Measurements from ENCODE around the gene LZTS2. TPM values are rescaled to one million over a fixed set of nuclear protein-coding genes. Genes with fewer than 3 reads are reported as not detected.

LZTS2 gene
- total RNA-seq, 1 donor from 2014 or later = 70.8 TPM

DNA sequence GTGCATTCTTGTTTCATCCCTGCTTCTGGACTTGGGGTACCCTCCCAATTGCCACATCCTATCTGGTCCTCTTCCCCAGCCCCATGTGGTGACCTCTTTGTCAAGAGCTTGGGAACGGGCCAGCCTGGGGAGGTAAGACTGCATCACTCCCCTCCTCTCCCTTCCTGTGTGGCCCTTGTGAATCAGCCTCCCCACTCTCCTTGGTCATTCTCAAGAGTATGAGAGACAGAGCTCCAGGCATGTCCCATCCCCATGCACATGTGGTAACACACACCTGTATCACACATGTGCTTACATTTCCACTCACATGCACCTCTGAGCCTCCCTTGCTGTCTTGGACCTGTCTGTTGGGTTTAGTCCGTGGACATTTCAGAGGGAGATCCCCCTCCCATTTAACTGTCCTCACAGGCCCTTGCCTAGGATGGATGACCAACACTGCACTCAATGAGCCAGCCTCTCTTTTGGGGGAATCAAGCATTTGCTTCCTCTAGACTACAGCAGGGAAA is 14.9 kb upstream of the LZTS2 start:
- Mint-ChIP-seq H3K9me3 (no peaks in the 10 kb centered on the region), H3K4me1 (peaks cover 21% of the 10 kb centered on the region), H3K36me3 (ENCODE audit: low read depth) (peaks cover 2% of the 10 kb centered on the region), H3K4me3 (peak overlapping the region; percentile 96), H3K27me3 (ENCODE audit: low read depth) (no peaks in the 10 kb centered on the region), H3K27ac (ENCODE audit: unreplicated experiment) (no peak overlapping the region)
- TF ChIP-seq, protein P1, sequence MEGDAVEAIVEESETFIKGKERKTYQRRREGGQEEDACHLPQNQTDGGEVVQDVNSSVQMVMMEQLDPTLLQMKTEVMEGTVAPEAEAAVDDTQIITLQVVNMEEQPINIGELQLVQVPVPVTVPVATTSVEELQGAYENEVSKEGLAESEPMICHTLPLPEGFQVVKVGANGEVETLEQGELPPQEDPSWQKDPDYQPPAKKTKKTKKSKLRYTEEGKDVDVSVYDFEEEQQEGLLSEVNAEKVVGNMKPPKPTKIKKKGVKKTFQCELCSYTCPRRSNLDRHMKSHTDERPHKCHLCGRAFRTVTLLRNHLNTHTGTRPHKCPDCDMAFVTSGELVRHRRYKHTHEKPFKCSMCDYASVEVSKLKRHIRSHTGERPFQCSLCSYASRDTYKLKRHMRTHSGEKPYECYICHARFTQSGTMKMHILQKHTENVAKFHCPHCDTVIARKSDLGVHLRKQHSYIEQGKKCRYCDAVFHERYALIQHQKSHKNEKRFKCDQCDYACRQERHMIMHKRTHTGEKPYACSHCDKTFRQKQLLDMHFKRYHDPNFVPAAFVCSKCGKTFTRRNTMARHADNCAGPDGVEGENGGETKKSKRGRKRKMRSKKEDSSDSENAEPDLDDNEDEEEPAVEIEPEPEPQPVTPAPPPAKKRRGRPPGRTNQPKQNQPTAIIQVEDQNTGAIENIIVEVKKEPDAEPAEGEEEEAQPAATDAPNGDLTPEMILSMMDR (conservative IDR thresholded peaks at IDR 0.05) = no peak
- no peak for DNase-seq (ENCODE audit: low read depth, low spot score)

DNA sequence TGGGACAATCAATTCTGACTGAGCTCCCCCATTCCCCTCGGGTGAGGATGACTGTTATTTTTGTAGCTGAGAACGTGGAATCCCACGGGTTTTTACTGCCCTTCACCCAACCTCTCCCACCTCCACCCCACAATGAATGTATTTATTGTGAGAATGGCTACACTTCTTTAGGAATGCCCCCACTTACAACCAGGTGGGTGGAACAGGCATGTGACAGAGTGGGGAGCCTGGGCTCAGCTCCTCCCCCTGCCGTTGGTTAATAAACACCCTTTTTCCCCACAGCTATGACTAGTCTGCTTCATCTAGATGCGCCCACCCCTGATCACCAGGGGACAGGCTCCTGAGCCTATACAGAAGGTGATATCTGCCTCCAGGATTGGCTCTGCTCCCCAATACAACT is 14.3 kb upstream of the LZTS2 start:
- peaks cover 21% of the 10 kb centered on the region for H3K4me1 Mint-ChIP-seq
- H3K27me3 Mint-ChIP-seq (ENCODE audit: low read depth) = no peaks in the 10 kb centered on the region
- TF ChIP-seq, protein P1 (conservative IDR thresholded peaks at IDR 0.05) = no peak
- H3K36me3 Mint-ChIP-seq (ENCODE audit: low read depth) = peaks cover 1% of the 10 kb centered on the region
- no peaks in the 10 kb centered on the region for H3K9me3 Mint-ChIP-seq
- no peak for DNase-seq (ENCODE audit: low read depth, low spot score)
- no peak overlapping the region for H3K27ac Mint-ChIP-seq (ENCODE audit: unreplicated experiment)
- peak overlapping the region; percentile 96 for H3K4me3 Mint-ChIP-seq

DNA sequence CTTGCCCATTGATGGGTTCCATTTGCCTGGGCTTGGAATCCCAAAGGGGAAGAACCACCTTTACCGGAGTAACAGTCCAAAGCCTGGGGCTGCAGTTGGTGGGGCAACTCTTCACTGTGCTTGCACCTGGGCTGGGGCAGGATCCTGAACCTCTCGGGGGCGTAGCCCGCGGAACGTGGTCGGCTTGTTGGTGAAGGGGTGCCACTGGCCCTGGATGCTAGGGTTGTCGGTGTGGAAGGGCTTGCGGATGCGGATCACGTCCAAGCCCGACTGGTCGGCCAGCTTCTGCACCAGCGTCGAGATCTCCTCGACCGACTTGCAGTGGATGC is 13.0 kb upstream of the LZTS2 start:
- peaks cover 21% of the 10 kb centered on the region for H3K4me1 Mint-ChIP-seq
- no peak overlapping the region for H3K27ac Mint-ChIP-seq (ENCODE audit: unreplicated experiment)
- no peak for DNase-seq (ENCODE audit: low read depth, low spot score)
- TF ChIP-seq, protein P1 (conservative IDR thresholded peaks at IDR 0.05) = no peak
- peak overlapping the region; percentile 96 for H3K4me3 Mint-ChIP-seq
- no peaks in the 10 kb centered on the region for H3K9me3 Mint-ChIP-seq
- H3K36me3 Mint-ChIP-seq (ENCODE audit: low read depth) = peaks cover 10% of the 10 kb centered on the region
- no peaks in the 10 kb centered on the region for H3K27me3 Mint-ChIP-seq (ENCODE audit: low read depth)

DNA sequence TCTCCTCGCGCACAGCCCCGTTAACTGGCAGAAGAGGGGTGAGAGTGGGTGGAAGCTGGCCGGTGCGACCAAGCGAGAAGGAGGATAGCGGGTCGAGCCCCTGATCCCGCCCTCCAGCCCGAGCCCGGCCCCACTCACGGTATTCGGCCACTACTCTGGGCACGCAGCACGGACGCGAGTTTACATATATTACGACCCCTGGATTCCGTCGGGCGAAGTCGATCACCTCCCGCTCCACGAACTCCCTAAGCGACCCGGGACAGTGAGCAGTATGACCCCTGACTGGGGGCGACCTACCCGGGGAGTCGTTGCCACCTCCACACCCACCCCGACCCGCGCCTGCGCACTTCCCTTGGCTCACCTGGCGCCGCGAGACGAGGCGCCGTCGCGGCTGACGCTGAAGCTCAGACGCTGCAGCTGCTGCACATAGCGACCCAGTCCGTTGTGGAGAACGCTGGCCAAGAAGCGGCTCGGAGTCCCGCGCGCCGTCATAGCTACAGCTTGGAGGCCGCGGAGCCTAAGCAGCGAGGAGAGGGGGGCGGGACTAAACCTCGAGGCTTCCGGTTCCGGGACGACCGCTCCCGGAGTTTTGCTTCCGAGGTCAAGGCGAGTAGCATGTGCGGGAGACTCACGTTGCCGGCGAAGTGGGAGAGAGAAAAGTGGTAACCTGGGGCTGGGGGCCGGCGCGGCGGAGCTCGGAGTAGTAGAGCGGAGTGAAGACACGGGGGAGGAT is 12.5 kb upstream of the LZTS2 start, which contains the start of the genes MRPL43 and TWNK:
Gene MRPL43 (minus strand): TSS at position 546 of the 733 bp plus-strand sequence. CDS start 54 bp downstream, at position 492.
Gene TWNK (plus strand): TSS at position 592 of the 733 bp plus-strand sequence. CDS start 668 bp downstream, outside the sequence.
- H3K27me3 Mint-ChIP-seq (ENCODE audit: low read depth) = no peaks in the 10 kb centered on the region
- peak; percentile 79 for DNase-seq (ENCODE audit: low read depth, low spot score)
- peak within 1 kb of the TSS; percentile 96 for H3K4me3 Mint-ChIP-seq
- no peaks in the 10 kb centered on the region for H3K9me3 Mint-ChIP-seq
- TF ChIP-seq, protein P1 (conservative IDR thresholded peaks at IDR 0.05) = no peak
- peak within 1 kb of the TSS; percentile 91 for H3K27ac Mint-ChIP-seq (ENCODE audit: unreplicated experiment)
- peaks cover 21% of the 10 kb centered on the region for H3K4me1 Mint-ChIP-seq
- H3K36me3 Mint-ChIP-seq (ENCODE audit: low read depth) = peaks cover 10% of the 10 kb centered on the region

DNA sequence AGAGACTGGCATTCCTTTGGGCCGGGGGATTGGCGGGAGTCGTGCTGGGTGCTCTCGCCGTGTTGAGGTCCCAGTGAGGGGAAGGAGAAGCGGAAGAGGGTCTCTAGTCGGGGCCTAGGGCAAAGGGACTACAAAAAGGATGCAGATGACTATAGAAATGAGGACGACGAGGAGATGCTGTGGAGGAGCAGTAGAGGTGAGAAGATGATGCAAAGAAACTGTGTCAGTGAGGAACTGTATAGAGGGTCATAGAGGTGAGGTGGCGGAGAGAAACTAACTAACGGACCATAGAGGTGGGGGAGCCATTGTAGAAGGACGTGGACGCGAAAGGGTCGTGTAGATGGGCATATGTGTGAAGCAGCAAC is 11.9 kb upstream of the LZTS2 start:
- H3K27me3 Mint-ChIP-seq (ENCODE audit: low read depth) = no peaks in the 10 kb centered on the region
- peak overlapping the region; percentile 91 for H3K27ac Mint-ChIP-seq (ENCODE audit: unreplicated experiment)
- peaks cover 21% of the 10 kb centered on the region for H3K4me1 Mint-ChIP-seq
- H3K4me3 Mint-ChIP-seq = peak overlapping the region; percentile 96
- TF ChIP-seq, protein P1 (conservative IDR thresholded peaks at IDR 0.05) = no peak
- no peak for DNase-seq (ENCODE audit: low read depth, low spot score)
- H3K36me3 Mint-ChIP-seq (ENCODE audit: low read depth) = peaks cover 10% of the 10 kb centered on the region
- no peaks in the 10 kb centered on the region for H3K9me3 Mint-ChIP-seq

Measured in neural crest cell (in vitro differentiated cells).